ENCODE results near the gene FAM50A. TPM values are rescaled to one million over a fixed set of nuclear protein-coding genes. Genes with fewer than 3 reads are reported as not detected.

FAM50A gene
- total RNA-seq, 4 donors from 2014 or later = 47.7 to 63.5 (median 56.7) TPM

- WGBS = 72% methylated on average over 2 of the region's 4 CpGs
- TF ChIP-seq EP300 (IDR thresholded peaks at IDR 0.05) (no peak), POLR2A (IDR thresholded peaks at IDR 0.05; ENCODE audit: low read depth) (no peak), CTCF (IDR thresholded peaks at IDR 0.05) (no peak), POLR2AphosphoS5 (IDR thresholded peaks at IDR 0.05) (no peak)
Measured at GRCh38 chrX:154489182-154489581, 45.2 kb downstream of the FAM50A start.

GRCh38 chrX:154490021-154490413 is 46.1 kb downstream of the FAM50A start:
- DNase-seq (ENCODE audit: extremely low spot score) = no peak

More at GRCh38 chrX:154489182-154489581, 45.2 kb downstream of the FAM50A start:
- Histone ChIP-seq H3K4me3 (peak overlapping the region; percentile 63 to 81 (median 68)), H3K4me1 (peaks cover 21 to 49% (median 45%) of the 10 kb centered on the region in 4 donors), H3K9me3 (no peaks in the 10 kb centered on the region), H3K27ac (replicated peaks in 1 of 4) (peak overlapping the region; percentile 88 to 97 (median 94)), H3K36me3 (peaks cover 0 to 29% (median 21%) of the 10 kb centered on the region in 4 donors), H3K27me3 (no peaks in the 10 kb centered on the region)
- no peak for DNase-seq (ENCODE audit: extremely low spot score)
- intact Hi-C loops (cut with DNase I) = loop anchor here (5.0 kb wide), 2 partner anchors 38 to 52 kb away; partner anchors contain the start of gene GDI1

GRCh38 chrX:154490414-154491083 is 46.6 kb downstream of the FAM50A start, which contains the start of gene SLC10A3:
SLC10A3 (minus strand) TSS chrX:154490629; CDS start chrX:154488940, 1,689 bp downstream.
- intact Hi-C loops (cut with DNase I) = no loop called here
- TF ChIP-seq POLR2AphosphoS5 (IDR thresholded peaks at IDR 0.05) (peak; percentile 90 to 93), POLR2A (IDR thresholded peaks at IDR 0.05; ENCODE audit: low read depth) (peak; percentile 14), CTCF (IDR thresholded peaks at IDR 0.05) (no peak)
- Histone ChIP-seq H3K9me3 (no peaks in the 10 kb centered on the region), H3K36me3 (peaks cover 0 to 16% (median 11%) of the 10 kb centered on the region in 4 donors), H3K4me3 (peak within 1 kb of the TSS; percentile 63 to 81 (median 68)), H3K27ac (replicated peaks in 1 of 4) (peak within 1 kb of the TSS; percentile 88 to 97 (median 94)), H3K4me1 (peaks cover 12 to 35% (median 32%) of the 10 kb centered on the region in 4 donors), H3K27me3 (no peaks in the 10 kb centered on the region)
- WGBS = 30% methylated on average over 13 of the region's 71 CpGs
- peak; percentile 97 for DNase-seq (ENCODE audit: extremely low spot score)

More at GRCh38 chrX:154490021-154490413, 46.1 kb downstream of the FAM50A start:
- H3K4me3 ChIP-seq = peak overlapping the region; percentile 63 to 81 (median 68)
- no peaks in the 10 kb centered on the region for H3K9me3 ChIP-seq
- peaks cover 17 to 40% (median 37%) of the 10 kb centered on the region in 4 donors for H3K4me1 ChIP-seq
- no peaks in the 10 kb centered on the region for H3K27me3 ChIP-seq
- intact Hi-C loops (cut with DNase I) = no loop called here
- TF ChIP-seq POLR2A (IDR thresholded peaks at IDR 0.05; ENCODE audit: low read depth) (no peak), EP300 (IDR thresholded peaks at IDR 0.05) (no peak), POLR2AphosphoS5 (IDR thresholded peaks at IDR 0.05) (no peak), CTCF (IDR thresholded peaks at IDR 0.05) (no peak)
- peak overlapping the region; percentile 88 to 97 (median 94) for H3K27ac ChIP-seq (replicated peaks in 1 of 4)
- WGBS = 56% methylated on average over 6 of the region's 19 CpGs
- peaks cover 0 to 20% (median 13%) of the 10 kb centered on the region in 4 donors for H3K36me3 ChIP-seq

- Histone ChIP-seq H3K4me3 (no peak overlapping the region), H3K27ac (replicated peaks in 1 of 4) (no peak overlapping the region), H3K9me3 (no peaks in the 10 kb centered on the region), H3K4me1 (peaks cover 0 to 6% (median 2%) of the 10 kb centered on the region in 4 donors), H3K36me3 (no peaks in the 10 kb centered on the region), H3K27me3 (no peaks in the 10 kb centered on the region)
- TF ChIP-seq EP300 (IDR thresholded peaks at IDR 0.05) = no peak
- TF ChIP-seq CTCF (IDR thresholded peaks at IDR 0.05) = no peak
- no peak for TF ChIP-seq POLR2A (IDR thresholded peaks at IDR 0.05; ENCODE audit: low read depth)
- no peak for TF ChIP-seq POLR2AphosphoS5 (IDR thresholded peaks at IDR 0.05)
- no peak for DNase-seq (ENCODE audit: extremely low spot score)
- WGBS = 74% methylated on average over 3 of the region's 3 CpGs
- intact Hi-C loops (cut with DNase I) = no loop called here
Measured at GRCh38 chrX:154494715-154495114, 50.8 kb downstream of the FAM50A start.

Data from esophagus muscularis mucosa (tissue), 4 donors.